ENCODE results near the gene COL4A5.
"Not testable (repeated sequence)": the region's sequence is repeated elsewhere in the genome, so short reads cannot be mapped to it uniquely, and the experiment has no call there.

Gene COL4A5

GRCh38 chrX:108439426-108439942 is at the start of gene COL4A5:
COL4A5 (plus strand) TSS chrX:108439838; CDS start chrX:108440126, 288 bp downstream.
- DNase-seq (ENCODE audit: low read depth) = no peak

DNA sequence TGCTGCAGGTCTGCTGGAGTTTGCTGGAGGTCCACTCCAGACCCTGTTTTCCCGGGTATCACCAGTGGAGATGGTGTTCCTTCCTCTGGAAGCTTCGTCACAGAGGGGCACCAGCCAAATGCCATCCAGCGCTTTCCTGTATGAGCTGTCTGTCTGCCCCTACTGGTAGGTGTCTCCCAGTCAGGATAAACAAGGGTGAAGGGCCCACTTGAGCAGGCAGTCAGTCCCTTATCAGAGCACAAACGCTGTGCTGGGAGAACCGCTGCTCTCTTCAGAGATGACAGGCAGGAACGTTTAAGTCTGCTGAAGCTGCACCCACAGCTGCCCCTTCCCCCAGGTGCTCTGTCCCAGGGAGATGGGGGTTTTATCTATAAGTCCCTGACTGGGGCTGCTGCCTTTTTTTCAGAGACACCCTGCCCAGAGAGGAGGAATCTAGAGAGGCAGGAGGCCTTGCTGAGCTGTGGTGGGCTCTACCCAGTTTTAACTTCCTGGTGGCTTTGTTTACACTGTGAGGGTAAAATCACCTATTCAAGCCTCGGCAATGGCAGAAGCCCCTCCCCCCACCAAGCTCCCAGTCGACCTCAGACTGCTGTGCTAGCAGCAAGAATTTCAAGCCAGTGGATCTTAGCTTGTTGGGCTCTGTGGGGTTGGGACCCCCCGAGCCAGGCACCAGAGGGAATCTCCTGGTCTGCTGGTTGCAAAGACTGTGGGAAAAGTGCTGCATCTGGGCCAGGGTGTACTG is 48.5 kb upstream of the COL4A5 start:
- DNase-seq (ENCODE audit: low read depth) = not testable (repeated sequence)

GRCh38 chrX:108396188-108396891 is 43.3 kb upstream of the COL4A5 start:
- no peak for DNase-seq (ENCODE audit: low read depth)

GRCh38 chrX:108396986-108397385 is 42.7 kb upstream of the COL4A5 start:
- DNase-seq (ENCODE audit: low read depth) = no peak

DNA sequence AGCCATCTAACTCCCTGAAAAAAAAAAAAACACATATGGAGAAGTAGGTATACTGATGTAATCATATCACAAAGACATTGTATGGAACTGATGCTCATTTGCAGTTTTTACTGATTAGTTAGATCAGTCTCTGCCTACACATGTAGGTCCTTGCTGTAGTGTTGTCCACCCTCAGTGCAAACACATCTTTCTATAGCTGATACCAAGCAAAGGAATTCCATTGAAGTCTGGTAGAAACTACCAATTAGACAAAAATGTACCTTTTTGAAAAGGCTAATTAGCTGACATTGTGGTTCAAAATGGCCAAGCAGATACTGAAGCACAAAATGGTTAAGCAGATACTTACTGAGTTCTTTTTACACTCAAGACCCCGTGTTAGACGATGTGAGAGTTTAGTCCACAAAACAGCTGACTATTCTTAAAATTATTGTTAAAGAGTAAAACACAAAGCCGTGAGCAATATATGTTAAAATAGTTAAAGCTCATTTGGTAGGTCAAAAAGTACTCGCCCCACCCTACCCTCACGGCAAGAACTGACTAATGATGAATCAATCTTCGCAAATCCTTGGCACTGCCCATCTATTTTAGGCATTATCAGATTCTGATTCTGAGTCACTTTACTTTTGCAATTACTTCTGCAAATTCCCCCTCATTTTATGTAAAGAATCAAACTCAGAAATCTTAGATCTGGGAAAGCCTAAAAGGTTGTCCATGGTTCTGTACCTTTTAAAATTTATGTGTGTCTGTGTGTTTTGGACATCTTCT is 41.8 kb upstream of the COL4A5 start:
- DNase-seq (ENCODE audit: low read depth) = no peak

DNA sequence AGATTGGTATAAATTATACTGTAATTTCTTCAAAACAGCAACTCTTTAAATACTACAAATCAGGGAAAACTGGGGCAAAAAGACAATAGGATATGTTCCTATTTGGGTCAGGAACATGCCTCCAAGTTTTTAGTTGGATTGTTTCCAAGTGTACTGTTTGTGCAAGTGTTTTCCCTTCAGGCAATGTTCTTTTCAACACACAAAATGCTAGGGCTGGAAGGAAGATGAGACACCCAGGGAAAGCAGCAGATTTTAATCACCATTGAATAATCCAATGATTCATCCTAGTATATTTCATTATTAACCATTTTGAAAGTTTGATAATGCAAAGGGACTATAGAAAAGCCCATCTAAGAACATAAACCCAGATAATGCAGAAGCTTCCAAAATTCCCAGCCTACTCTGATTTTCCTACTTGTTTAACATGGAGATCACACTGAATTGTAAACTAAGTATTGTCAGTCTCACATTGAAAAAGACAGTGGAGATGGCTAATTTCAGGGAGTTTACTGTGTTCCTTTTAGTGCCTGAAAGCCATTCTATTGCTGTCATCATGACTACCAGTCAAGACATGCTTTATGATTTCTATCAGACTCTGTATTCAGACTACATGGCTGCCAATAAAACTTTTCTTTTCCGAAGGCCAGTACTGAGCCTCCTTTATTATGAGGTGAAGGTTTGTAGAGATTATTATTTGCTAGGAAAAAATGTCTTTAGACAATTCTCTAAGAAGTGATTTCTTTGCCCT is 40.0 kb upstream of the COL4A5 start:
- DNase-seq (ENCODE audit: low read depth) = no peak

- no peak for DNase-seq (ENCODE audit: low read depth)
Observed at GRCh38 chrX:108412783-108413182, 26.9 kb upstream of the COL4A5 start.

DNA sequence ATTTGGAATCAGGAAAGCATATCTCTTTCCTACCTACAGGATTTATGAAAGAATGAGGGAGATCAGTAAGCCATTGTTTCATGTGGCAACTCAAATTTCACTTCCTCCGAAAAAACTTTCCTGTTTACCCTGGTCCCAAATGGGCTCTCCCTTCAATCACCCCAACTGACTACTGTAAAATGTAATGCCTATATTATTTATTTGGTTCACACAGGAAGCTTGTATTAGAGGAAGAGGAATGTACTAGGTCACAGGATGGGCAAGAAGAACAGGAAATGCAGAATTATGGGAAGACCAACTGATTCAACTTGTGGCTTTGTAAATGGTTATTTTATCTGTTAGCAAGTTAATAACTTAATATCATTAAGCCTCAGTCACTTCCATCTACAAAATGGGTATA is 24.5 kb upstream of the COL4A5 start:
- DNase-seq (ENCODE audit: low read depth) = no peak

DNA sequence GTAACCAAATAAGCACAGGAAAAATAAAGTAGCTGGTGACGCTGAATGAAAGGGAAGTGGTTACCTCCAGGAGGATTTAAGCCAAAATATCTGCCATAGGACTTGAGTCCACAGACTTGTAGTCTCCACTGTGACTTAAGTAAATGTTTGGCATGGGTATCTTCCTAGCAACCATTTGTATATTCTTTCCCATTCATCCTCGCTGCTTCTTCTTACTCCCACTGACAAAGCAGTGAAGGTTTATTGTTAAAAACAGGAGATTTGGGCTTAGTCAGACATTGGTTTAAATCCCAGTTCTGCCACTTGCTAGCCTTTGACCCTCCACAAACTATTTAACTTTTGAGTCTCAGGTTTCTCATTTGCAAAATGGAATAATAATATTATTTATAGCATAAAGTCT is 23.7 kb upstream of the COL4A5 start:
- no peak for DNase-seq (ENCODE audit: low read depth)

GRCh38 chrX:108417257-108417656 is 22.4 kb upstream of the COL4A5 start:
- no peak for DNase-seq (ENCODE audit: low read depth)

DNA sequence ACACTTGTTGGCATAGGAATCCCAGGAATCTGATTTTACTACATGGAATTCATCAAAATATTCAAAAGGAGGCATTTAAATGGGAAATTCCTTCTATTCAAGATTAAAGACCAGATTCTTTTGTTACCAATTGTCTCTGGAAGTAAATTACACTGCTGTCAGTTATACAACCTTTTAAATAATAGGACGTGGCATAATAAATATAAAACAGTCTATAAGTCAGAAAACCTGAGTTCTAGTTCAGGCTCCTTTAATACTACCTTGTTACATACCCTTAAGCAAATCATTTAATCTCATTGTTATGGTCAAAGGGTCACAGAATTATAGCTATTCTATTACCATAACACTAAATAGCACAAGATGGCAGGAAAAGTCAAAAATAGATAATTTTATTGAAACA is 20.2 kb upstream of the COL4A5 start:
- no peak for DNase-seq (ENCODE audit: low read depth)

GRCh38 chrX:108420481-108420880 is 19.2 kb upstream of the COL4A5 start:
- DNase-seq (ENCODE audit: low read depth) = no peak

DNA sequence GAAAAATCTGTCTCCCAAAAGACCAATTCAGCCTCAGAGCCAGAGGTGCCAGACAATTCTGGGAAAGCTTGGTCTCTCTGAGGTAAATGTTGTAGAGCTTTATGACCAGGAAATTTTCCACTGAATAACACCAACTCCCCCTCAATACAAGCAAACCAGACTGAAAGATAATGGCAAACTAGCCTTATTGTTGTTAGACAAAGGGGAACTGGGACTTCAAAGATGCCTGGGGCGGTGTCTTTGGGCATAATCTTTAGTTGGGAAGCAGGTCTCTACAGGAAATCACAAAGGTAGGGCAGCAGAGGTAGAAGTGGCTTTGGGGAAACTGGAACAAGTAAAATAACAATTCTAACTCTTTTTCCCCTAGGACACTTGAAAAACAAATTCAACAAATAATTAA is 13.4 kb upstream of the COL4A5 start:
- no peak for DNase-seq (ENCODE audit: low read depth)

GRCh38 chrX:108435261-108435660 is 4.4 kb upstream of the COL4A5 start:
- DNase-seq (ENCODE audit: low read depth) = no peak

DNA sequence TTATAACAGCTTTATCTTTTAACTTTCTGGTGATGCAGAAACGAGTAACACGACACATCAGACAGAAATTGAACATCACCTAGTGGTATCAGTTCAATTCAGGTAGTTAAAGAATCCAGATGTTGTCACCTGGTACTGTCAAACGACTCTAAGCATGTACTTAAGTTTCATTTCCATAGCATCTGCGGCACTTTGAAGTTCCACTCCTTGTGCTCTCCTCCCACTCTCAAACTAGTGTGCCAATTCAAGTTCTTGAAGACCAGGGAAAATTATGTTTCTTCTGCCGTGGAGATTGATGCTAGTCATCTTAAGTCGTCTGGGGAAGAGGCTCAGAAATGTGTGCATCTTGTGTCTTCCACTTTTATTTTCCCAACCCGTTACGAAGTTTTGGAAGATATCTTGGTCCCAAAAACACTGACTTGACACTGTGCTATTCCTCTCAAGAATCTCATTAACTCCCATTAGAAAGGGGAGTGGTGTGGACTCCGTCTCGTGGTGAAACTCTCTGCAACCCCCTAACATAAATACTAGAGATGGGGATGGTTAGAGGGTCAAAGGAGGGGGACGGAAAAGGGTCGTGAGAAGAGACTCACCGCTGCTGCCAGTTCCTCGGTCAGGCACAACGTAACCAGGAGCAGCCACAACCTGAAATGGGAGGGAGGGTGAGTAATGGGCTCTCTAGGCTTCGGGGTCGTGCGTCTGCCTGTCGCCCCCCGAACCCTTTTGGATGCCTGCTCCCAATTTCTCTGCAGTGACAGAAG is 2.1 kb upstream of the COL4A5 start:
- DNase-seq (ENCODE audit: low read depth) = no peak

DNA sequence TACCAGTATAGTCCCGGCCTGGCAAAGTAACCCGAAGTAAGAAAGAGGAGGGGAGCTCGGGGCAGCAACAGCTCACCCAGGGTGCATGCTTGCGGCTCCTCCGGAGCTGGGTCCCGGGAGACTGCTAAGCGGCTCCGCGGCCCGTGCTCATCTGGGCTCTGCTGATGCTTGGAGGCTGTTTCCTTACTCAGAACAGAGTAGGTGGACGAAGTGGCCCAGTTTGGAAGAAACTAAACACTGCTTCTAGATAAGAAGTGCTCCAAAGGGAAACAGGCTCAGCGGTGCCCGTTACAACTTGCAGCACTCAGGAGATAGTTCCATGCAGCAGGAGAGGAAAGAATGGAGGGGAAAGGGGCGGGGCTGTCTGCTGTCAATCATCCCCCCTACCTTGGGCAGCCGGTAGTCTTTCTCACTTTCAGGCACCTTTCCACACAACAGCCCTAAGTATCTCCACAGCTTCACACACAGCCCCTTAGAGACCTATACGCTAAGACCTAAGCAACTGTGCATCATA is 1.5 kb upstream of the COL4A5 start, which contains the start of gene COL4A6:
Gene COL4A6, minus strand, starts transcription at position 313 of the 514 bp plus-strand sequence. Its CDS starts 226 bp downstream, at position 87.
- no peak for DNase-seq (ENCODE audit: low read depth)

DNA sequence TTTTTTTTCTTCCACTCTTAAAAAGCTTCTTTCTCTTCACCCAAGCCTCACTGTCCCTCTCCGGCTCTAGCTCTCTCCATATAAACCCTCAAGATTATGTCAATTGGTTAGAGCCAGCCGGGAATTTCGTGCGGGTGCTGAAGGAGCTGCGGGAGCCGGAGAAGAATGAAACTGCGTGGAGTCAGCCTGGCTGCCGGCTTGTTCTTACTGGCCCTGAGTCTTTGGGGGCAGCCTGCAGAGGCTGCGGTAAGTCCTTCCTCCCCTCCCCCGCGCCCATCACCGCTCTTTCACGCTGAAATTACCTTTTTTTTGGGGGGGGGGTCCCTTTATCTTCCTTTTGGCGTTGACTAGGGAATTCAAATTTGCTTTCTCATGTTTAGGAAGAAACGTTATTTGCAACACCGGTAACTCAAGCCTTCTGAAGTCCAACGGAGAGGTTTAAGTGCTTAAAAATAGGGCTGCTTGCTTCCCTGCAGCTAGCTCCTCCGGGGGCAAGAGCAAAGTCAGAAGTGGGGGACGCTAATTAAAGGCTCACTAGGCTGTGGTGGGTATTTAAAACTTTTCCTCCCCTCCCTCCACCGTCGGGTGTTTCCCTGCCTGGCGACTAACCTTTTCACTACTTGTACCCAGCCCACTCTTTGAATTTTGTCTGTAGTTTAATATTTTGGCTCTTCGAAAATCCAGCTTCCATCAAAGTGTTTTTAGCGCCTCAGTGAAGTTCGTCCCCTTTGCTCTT is 491 bp downstream of the COL4A5 start:
- DNase-seq (ENCODE audit: low read depth) = no peak

DNA sequence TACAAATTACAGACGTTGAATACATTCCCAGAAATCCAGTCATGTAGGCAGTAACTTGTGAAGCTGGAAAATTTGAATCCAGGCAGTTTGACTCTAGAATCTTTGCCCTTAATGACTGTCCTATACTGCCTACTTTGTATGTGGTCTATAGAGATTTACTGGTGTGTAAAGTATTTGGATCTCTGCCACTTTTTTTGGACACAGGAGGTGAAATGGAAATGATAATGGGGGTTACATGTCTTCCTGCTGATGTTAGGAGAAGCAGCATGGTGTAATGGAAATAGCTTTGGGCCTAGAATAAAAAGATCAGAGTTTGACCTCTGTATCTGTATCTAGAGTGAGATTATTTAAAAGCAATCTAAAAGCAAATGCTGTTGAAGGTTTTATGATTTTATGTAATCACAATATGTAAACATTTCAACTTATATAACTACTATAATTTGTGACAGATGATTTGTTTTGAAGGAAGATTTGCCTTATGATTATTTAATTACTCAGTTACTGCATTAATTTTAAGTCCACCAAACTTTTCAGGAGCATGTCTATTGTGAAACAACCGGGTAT is 3.3 kb downstream of the COL4A5 start:
- no peak for DNase-seq (ENCODE audit: low read depth)

- DNase-seq (ENCODE audit: low read depth) = no peak
Observed at GRCh38 chrX:108447303-108447702, 7.7 kb downstream of the COL4A5 start.

DNA sequence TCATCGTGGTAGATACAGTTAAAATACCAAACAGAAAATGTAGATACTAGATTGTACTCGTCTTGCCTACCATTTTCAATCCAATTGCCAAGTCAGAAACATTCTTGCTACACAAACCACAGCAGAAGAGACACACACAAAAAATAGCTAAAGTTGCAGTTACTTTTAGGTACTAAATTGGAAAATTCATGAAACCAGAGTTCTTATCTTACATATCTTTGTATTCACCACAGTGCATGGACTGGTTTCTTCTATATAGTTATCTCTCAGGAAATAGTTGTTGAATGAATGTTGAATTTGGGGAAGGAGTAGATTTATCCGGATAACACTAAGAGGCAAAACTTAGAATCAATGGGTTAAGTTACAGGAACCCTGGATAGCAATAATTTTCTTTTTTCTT is 14.2 kb downstream of the COL4A5 start:
- DNase-seq (ENCODE audit: low read depth) = no peak
